ENCODE measurements around the gene DNAJC19. TPM values are rescaled to one million over a fixed set of nuclear protein-coding genes. Genes with fewer than 3 reads are reported as not detected.

The DNAJC19 gene
- 28.1 and 29.8 TPM in 2 replicates for total RNA-seq

GRCh38 chr3:180989291-180990163, at the start of gene DNAJC19:
TSS of gene DNAJC19 (minus strand) at chr3:180989736. CDS start at chr3:180989602, 134 bp downstream.

Other genes starting within 250 kb of the DNAJC19 start
- 166 and 217 TPM in 2 replicates for gene FXR1, start 77.1 kb downstream of the DNAJC19 start, total RNA-seq